OCI-M2 (cell line): ENCODE results near the gene CUBN.

ENCODE experiments used
- DNase-seq: peaks from one replicate; lab custom pipeline; 2025; ENCODE audit not compliant: unreplicated experiment; lab: John Stamatoyannopoulos, UW

The CUBN gene

GRCh38 chr10:16890691-16891090, 238.9 kb downstream of the CUBN start:
- DNase-seq, result no peak

- DNase-seq, result no peak
Measured at GRCh38 chr10:16887565-16887964, 242.0 kb downstream of the CUBN start.

- no peak for DNase-seq
Measured at GRCh38 chr10:16886031-16886430, 243.6 kb downstream of the CUBN start.

- DNase-seq, result no peak
Measured at GRCh38 chr10:16884497-16884896, 245.1 kb downstream of the CUBN start.

DNA sequence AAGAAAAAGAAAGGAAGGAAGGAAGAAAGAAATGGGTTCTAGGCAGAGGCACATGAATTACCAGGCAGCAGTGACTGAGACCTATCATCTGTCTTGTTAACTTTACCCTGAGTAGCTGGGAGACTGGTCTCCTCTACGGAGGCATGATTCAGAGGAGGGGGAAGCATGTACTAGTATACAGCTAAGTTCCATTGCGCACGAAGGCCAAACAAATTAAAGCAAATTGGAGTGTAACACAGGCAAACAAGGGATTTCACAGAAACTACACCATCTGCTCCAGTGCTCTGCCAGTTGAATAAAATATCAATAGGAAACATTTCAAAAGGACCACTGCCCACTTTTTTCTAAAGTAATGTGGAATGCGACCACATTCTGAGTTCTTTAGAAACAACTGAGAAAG, 246.5 kb downstream of the CUBN start:
- no peak for DNase-seq

DNA sequence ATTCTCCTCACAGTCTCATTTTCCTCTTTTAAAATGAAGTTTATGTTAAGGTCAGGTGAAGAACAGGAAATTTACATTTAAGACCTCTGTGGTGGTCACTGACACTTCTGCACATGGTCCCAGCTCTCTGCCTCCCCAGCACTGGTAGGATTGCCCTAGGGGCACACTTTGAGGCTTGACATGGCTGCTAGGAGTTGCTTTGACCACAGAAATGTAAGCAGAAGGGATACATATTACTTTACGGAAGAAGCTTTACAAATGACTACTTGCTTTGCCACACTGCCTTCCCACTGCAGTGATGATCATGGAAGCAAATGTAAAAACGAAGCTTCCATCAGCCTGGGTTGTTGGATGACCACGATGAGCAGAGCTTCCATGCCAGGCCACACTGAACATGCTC, 259.3 kb downstream of the CUBN start:
- no peak for DNase-seq

DNA sequence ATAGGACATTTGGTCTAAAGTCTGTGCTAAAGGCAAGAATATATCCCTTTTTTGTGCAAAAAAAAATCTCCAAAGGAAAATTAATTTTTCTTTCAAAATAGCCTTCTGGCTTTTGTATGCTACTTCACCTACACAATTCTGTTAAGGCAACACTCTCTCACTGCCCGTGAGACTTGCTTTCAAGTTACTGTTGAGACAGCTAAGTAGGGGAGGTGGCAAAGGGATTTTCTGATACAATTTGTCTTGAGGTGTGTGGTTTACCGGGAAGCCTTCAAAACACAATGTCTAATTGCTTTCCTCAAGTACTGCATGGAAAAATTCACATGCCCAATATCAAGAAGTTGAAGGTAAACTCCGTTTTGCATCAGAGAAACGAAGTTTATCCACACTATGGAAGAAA, 261.6 kb downstream of the CUBN start:
- DNase-seq, result no peak

DNA sequence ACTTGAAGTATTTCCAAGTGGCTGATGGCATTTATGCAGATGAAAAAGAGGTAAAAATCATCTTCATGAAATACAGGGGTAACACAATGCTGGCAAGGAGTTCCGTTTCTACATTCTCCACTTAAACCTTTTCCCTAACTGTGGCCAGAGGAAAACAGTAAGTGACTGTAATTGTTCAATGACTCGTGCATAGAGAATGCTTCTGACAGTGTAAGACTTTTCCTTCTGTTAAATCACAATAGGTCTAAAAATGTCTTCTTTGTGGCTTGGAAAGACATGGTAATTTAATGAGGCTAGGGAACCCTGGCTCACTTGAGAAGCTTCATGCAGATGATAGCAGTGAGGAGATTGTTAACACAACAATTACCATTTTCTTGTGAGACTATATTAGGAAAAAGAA, 262.1 kb downstream of the CUBN start:
- DNase-seq, result no peak

- no peak for DNase-seq
Measured at GRCh38 chr10:16866541-16867275, 262.9 kb downstream of the CUBN start.

DNA sequence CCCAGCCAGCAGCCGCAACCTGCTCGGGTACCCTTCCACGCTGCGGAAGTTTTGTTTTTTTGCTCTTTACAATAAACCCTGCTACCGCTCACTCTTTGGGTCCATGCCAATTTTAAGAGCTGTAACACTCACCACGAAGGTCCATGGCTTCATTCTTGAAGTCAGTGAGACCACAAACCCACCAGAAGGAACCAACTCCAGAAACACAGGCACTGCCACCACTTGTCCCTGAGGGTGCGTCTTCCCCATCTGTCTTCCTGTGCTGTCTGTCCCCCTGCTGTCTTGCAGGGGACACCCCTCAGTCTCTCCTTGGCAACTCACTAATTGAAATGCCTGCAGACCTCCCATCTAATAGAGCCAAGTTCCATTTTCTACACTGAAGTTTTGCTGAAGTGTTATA, 263.8 kb downstream of the CUBN start:
- DNase-seq, result no peak

GRCh38 chr10:16863766-16864165, 265.8 kb downstream of the CUBN start:
- no peak for DNase-seq

- no peak for DNase-seq
Measured at GRCh38 chr10:16857419-16857818, 272.2 kb downstream of the CUBN start.

DNA sequence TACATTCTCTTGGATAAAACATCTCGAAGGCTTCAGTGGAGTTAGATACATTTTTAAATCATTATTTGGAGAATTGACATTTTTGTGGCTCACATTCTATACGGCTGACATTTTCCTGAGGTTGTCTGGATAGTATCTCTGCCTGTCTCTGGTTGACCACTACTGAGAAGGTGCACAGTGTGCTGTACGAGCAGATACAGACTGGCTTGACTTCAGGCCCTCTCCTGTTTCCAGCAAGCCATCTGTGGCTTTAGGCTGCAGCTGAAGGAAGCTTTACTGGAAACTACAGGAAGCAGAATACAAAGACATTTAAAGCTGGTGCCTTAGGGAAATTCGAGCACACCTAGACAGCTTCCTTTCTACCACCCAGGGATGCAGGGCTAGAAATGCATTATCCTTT, 273.0 kb downstream of the CUBN start:
- DNase-seq, result no peak

- DNase-seq, result no peak
Measured at GRCh38 chr10:16856092-16856491, 273.5 kb downstream of the CUBN start.

GRCh38 chr10:16854623-16855022, 275.0 kb downstream of the CUBN start:
- DNase-seq, result no peak

DNA sequence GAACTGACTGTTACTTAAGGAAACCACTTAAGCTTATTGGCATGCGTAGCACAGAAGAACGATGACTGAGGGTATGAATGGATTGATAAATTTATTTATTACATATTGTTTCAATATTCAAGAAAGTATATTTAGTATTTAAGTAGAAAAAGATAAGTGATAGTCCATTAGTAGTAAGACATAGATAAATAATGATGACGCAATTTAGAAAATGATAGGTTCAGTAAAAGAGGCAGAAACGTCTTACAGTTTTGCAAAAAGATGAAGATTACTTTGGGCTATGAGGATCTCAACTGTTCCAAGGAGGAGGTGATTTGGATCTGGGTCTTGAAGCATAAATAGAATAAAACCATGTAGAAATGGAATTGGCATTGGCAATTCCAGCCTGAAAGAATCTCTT, 275.8 kb downstream of the CUBN start:
- DNase-seq, result no peak

- DNase-seq, result no peak
Measured at GRCh38 chr10:16853201-16853600, 276.4 kb downstream of the CUBN start.

GRCh38 chr10:16852624-16853023, 277.0 kb downstream of the CUBN start:
- no peak for DNase-seq

- DNase-seq, result no peak
Measured at GRCh38 chr10:16848562-16849154, 281.0 kb downstream of the CUBN start.

- no peak for DNase-seq
Measured at GRCh38 chr10:16847644-16848043, 282.0 kb downstream of the CUBN start.

GRCh38 chr10:16845248-16845647, 284.4 kb downstream of the CUBN start:
- no peak for DNase-seq

GRCh38 chr10:16843252-16843870, 286.2 kb downstream of the CUBN start:
- DNase-seq, result peak; percentile 90

DNA sequence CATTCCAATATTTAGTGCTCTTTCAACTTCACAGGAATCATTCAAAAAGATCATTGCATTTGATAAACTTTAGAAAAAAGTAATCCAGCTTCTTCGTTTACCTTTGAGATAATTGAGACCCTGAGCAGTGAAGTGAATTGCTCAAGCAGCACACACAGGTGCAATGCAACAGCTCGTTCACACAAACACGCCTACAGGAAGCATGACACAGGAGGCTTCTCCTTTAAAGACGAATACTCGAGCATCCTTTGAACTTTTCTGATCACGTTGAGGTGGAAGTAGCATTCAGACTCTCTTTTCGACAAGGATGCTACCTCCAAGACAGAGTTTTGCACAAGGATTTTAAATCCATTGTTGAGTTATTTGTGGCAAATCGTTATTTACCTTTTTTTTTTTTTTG, 294.4 kb downstream of the CUBN start:
- no peak for DNase-seq
